Loucy (cell line): ENCODE measurements around the gene NEK6.

ENCODE experiments used
- EZH2phosphoT487 ChIP-seq: fragments of 200-600 bp; IDR thresholded peaks from 2 replicates; pipeline ENCODE4 v1.6.1; 2018; ENCODE audit warnings: antibody characterized with exemption, mild to moderate bottlenecking, moderate library complexity, borderline replicate concordance
- TF ChIP-seq, protein P1 (sequence below): fragments of 200-600 bp; sonication (generic); conservative IDR thresholded peaks from 2 replicates; pipeline ENCODE4 v1.5.1; 2014; ENCODE audit warnings: mild to moderate bottlenecking, antibody characterized with exemption, low read length

DNA sequence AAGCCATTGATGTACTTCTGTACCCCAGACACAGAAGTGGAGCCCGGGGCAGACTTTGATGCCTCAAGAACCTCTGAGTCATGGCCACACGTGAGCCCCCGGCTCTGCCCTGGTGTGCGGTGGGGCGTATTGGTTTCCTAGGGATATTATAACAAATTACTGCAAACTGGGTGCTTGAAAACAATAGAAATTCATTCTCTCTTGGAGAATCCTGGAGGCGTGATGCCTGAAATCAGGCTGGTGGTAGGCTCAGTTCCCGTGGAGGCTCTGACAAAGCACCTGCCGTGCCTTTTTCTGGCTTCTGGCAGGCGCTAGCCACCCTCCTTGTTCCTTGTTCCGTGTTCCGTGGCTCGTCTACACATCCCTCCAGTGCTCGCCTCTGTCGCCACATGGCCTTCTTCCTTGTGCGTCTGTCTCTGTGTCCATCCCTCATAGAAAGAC, 24.2 kb downstream of the NEK6 start:
- TF ChIP-seq, protein P1, sequence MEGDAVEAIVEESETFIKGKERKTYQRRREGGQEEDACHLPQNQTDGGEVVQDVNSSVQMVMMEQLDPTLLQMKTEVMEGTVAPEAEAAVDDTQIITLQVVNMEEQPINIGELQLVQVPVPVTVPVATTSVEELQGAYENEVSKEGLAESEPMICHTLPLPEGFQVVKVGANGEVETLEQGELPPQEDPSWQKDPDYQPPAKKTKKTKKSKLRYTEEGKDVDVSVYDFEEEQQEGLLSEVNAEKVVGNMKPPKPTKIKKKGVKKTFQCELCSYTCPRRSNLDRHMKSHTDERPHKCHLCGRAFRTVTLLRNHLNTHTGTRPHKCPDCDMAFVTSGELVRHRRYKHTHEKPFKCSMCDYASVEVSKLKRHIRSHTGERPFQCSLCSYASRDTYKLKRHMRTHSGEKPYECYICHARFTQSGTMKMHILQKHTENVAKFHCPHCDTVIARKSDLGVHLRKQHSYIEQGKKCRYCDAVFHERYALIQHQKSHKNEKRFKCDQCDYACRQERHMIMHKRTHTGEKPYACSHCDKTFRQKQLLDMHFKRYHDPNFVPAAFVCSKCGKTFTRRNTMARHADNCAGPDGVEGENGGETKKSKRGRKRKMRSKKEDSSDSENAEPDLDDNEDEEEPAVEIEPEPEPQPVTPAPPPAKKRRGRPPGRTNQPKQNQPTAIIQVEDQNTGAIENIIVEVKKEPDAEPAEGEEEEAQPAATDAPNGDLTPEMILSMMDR: no peak
- no peak for TF ChIP-seq EZH2phosphoT487
